ENCODE data around the gene TRPM3. TPM values are rescaled to one million over a fixed set of nuclear protein-coding genes. Genes with fewer than 3 reads are reported as not detected.

Gene TRPM3
- total RNA-seq, 1 experiment from 2014 or later = 5.4 TPM

- CTCF ChIA-PET = no interaction called here
- no peak overlapping the region for H3K4me3 Mint-ChIP-seq
Measured at GRCh38 chr9:70911791-70912190, 209.6 kb downstream of the TRPM3 start.

More at GRCh38 chr9:70911791-70912190, 209.6 kb downstream of the TRPM3 start:
- no peak overlapping the region for H3K27ac Mint-ChIP-seq
- ATAC-seq = no peak
- H3K27me3 Mint-ChIP-seq (ENCODE audit: low read depth) = no peaks in the 10 kb centered on the region
- TF ChIP-seq, protein P1, sequence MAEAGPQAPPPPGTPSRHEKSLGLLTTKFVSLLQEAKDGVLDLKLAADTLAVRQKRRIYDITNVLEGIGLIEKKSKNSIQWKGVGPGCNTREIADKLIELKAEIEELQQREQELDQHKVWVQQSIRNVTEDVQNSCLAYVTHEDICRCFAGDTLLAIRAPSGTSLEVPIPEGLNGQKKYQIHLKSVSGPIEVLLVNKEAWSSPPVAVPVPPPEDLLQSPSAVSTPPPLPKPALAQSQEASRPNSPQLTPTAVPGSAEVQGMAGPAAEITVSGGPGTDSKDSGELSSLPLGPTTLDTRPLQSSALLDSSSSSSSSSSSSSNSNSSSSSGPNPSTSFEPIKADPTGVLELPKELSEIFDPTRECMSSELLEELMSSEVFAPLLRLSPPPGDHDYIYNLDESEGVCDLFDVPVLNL (CRISPR knock-in tag; IDR thresholded peaks at IDR 0.05; ENCODE audit: borderline replicate concordance, low read depth) = no peak
- no peak for TF ChIP-seq RELA (CRISPR knock-in tag; IDR thresholded peaks at IDR 0.05; ENCODE audit: borderline replicate concordance)
- TF ChIP-seq ZNF121 (CRISPR knock-in tag; IDR thresholded peaks at IDR 0.05) = no peak
- no peak for TF ChIP-seq TP53 (CRISPR knock-in tag; IDR thresholded peaks at IDR 0.05)
- no peak for TF ChIP-seq ZBTB43 (CRISPR knock-in tag; IDR thresholded peaks at IDR 0.05)
- TF ChIP-seq ZNF219 (CRISPR knock-in tag; IDR thresholded peaks at IDR 0.05; ENCODE audit: borderline replicate concordance) = no peak
- no peak for TF ChIP-seq FOXP1 (CRISPR knock-in tag; IDR thresholded peaks at IDR 0.05; ENCODE audit: borderline replicate concordance)
- TF ChIP-seq NFATC4 (CRISPR knock-in tag; IDR thresholded peaks at IDR 0.05) = no peak
- TF ChIP-seq JAZF1 (CRISPR knock-in tag; IDR thresholded peaks at IDR 0.05) = no peak
- TF ChIP-seq SOX15 (CRISPR knock-in tag; IDR thresholded peaks at IDR 0.05) = no peak
- no peak for TF ChIP-seq ZNF281 (CRISPR knock-in tag; IDR thresholded peaks at IDR 0.05)
- TF ChIP-seq ATF3 (CRISPR knock-in tag; conservative IDR thresholded peaks at IDR 0.05) = no peak
- TF ChIP-seq MXD4 (CRISPR knock-in tag; IDR thresholded peaks at IDR 0.05; ENCODE audit: borderline replicate concordance) = no peak
- TF ChIP-seq, protein P2, sequence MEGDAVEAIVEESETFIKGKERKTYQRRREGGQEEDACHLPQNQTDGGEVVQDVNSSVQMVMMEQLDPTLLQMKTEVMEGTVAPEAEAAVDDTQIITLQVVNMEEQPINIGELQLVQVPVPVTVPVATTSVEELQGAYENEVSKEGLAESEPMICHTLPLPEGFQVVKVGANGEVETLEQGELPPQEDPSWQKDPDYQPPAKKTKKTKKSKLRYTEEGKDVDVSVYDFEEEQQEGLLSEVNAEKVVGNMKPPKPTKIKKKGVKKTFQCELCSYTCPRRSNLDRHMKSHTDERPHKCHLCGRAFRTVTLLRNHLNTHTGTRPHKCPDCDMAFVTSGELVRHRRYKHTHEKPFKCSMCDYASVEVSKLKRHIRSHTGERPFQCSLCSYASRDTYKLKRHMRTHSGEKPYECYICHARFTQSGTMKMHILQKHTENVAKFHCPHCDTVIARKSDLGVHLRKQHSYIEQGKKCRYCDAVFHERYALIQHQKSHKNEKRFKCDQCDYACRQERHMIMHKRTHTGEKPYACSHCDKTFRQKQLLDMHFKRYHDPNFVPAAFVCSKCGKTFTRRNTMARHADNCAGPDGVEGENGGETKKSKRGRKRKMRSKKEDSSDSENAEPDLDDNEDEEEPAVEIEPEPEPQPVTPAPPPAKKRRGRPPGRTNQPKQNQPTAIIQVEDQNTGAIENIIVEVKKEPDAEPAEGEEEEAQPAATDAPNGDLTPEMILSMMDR (IDR thresholded peaks at IDR 0.05) = no peak
- TF ChIP-seq CREM (CRISPR knock-in tag; IDR thresholded peaks at IDR 0.05) = no peak
- TF ChIP-seq SMAD3 (CRISPR knock-in tag; IDR thresholded peaks at IDR 0.05; ENCODE audit: borderline replicate concordance) = no peak
- TF ChIP-seq GRHL2 (CRISPR knock-in tag; IDR thresholded peaks at IDR 0.05; ENCODE audit: insufficient replicate concordance, severe bottlenecking) = no peak
- TF ChIP-seq ZNF671 (CRISPR knock-in tag; IDR thresholded peaks at IDR 0.05) = no peak
- TF ChIP-seq, protein P3, sequence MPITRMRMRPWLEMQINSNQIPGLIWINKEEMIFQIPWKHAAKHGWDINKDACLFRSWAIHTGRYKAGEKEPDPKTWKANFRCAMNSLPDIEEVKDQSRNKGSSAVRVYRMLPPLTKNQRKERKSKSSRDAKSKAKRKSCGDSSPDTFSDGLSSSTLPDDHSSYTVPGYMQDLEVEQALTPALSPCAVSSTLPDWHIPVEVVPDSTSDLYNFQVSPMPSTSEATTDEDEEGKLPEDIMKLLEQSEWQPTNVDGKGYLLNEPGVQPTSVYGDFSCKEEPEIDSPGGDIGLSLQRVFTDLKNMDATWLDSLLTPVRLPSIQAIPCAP (CRISPR knock-in tag; IDR thresholded peaks at IDR 0.05) = no peak
- TF ChIP-seq, protein P4, sequence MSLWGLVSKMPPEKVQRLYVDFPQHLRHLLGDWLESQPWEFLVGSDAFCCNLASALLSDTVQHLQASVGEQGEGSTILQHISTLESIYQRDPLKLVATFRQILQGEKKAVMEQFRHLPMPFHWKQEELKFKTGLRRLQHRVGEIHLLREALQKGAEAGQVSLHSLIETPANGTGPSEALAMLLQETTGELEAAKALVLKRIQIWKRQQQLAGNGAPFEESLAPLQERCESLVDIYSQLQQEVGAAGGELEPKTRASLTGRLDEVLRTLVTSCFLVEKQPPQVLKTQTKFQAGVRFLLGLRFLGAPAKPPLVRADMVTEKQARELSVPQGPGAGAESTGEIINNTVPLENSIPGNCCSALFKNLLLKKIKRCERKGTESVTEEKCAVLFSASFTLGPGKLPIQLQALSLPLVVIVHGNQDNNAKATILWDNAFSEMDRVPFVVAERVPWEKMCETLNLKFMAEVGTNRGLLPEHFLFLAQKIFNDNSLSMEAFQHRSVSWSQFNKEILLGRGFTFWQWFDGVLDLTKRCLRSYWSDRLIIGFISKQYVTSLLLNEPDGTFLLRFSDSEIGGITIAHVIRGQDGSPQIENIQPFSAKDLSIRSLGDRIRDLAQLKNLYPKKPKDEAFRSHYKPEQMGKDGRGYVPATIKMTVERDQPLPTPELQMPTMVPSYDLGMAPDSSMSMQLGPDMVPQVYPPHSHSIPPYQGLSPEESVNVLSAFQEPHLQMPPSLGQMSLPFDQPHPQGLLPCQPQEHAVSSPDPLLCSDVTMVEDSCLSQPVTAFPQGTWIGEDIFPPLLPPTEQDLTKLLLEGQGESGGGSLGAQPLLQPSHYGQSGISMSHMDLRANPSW (CRISPR knock-in tag; conservative IDR thresholded peaks at IDR 0.05; ENCODE audit: low read depth) = no peak
- peaks cover 15% of the 10 kb centered on the region for H3K9me3 Mint-ChIP-seq
- H3K36me3 Mint-ChIP-seq = no peaks in the 10 kb centered on the region
- POLR2A ChIA-PET = no interaction called here
- no peaks in the 10 kb centered on the region for H3K4me1 Mint-ChIP-seq
- no peak for DNase-seq (ENCODE audit: low spot score)

Measured in WTC11 (cell line).